GM12878 (cell line): ENCODE results near the gene EFCAB7. TPM values are rescaled to one million over a fixed set of nuclear protein-coding genes. Genes with fewer than 3 reads are reported as not detected.

Experiments used
- ATAC-seq: fragments of 200-7000 bp; cut with Tn5 transposase; 3 replicates; pipeline ENCODE4 v1.9.1; 2020; ENCODE audit warnings: mild to moderate bottlenecking, moderate library complexity
- BruUV-seq: library from RNA; stranded (reverse); fragments of 400-500 nt; replicated peaks from 2 replicates; lab custom pipeline; 2021; lab: Mats Ljungman, UMichigan
- CTCF ChIA-PET: fragments of 300-600 bp; sonication (Branson Sonifier 250); formaldehyde crosslinking; extraction: SDS; loops from one replicate; lab custom pipeline; 2021; ENCODE audit warnings: inconsistent platforms; lab: Yijun Ruan, JAX
- POLR2A ChIA-PET: fragments of 350-600 bp; formaldehyde crosslinking; extraction: SDS; loops from one replicate; lab custom pipeline; 2021; ENCODE audit warnings: inconsistent platforms; lab: Charles Lee
- RAD21 ChIA-PET: fragments of 300-600 bp; sonication (Branson Sonifier 250); formaldehyde crosslinking; loops from one replicate; lab custom pipeline; 2023; ENCODE audit warnings: antibody characterized with exemption; ENCODE audit not compliant: unreplicated experiment; lab: Charles Lee
- SMC1A ChIA-PET: fragments of 300-600 bp; sonication (Branson Sonifier 250); formaldehyde crosslinking; loops from one replicate; lab custom pipeline; 2023; ENCODE audit not compliant: unreplicated experiment, uncharacterized antibody; lab: Charles Lee
- DNase-seq: peaks from one replicate; pipeline ENCODE4 v3.0.0-alpha.2; 2011; ENCODE audit warnings: low read depth, low spot score
- FAIRE-seq: peaks from 3 replicates; lab custom pipeline; 2011; peaks lifted over from hg19 to GRCh38; lab: Jason Lieb, UNC
- H2AFZ ChIP-seq: 2 replicates; pipeline ENCODE4 v1.6.0; 2011; ENCODE audit warnings: low read depth, low read length, control low read depth; ENCODE audit not compliant: control insufficient read depth
- H3K27ac ChIP-seq: 2 replicates; pipeline ENCODE4 v1.5.1; 2011; ENCODE audit warnings: control low read depth; ENCODE audit not compliant: control insufficient read depth, insufficient read depth
- H3K27me3 ChIP-seq, 2 experiments: replicated peaks in 1 of 2; 2 replicates each; pipeline versions ENCODE4 v1.6.0 to v1.6.1; 2011; ENCODE audit warnings: low read length in 1 of 2; ENCODE audit not compliant: control insufficient read depth in 2 of 2, insufficient read depth in 2 of 2
- H3K36me3 ChIP-seq, 2 experiments: 2 replicates each; pipeline ENCODE4 v1.5.1; 2011; ENCODE audit warnings: low read length in 1 of 2; ENCODE audit not compliant: control insufficient read depth in 2 of 2, insufficient read depth in 2 of 2
- H3K4me1 ChIP-seq: 2 replicates; pipeline ENCODE4 v1.6.1; 2011; ENCODE audit warnings: mild to moderate bottlenecking, low read length, moderate library complexity, mixed read lengths; ENCODE audit not compliant: control insufficient read depth, insufficient read depth
- H3K4me2 ChIP-seq: 2 replicates; pipeline ENCODE4 v1.6.0; 2011; ENCODE audit warnings: control low read depth; ENCODE audit not compliant: control insufficient read depth, insufficient read depth
- H3K4me3 ChIP-seq: fragments of 200-600 bp; sonication (generic); 2 replicates; pipeline ENCODE4 v1.5.1; 2016
- H3K79me2 ChIP-seq: 2 replicates; pipeline ENCODE4 v1.6.0; 2011; ENCODE audit warnings: low read length; ENCODE audit not compliant: control insufficient read depth, insufficient read depth
- H3K9ac ChIP-seq: 2 replicates; pipeline ENCODE4 v1.8.0; 2011; ENCODE audit warnings: low read length, control low read depth, mixed read lengths; ENCODE audit not compliant: control insufficient read depth, insufficient read depth
- H3K9me3 ChIP-seq: replicated peaks from 3 replicates; pipeline ENCODE4 v1.5.1; 2011; ENCODE audit warnings: mild to moderate bottlenecking, low read length; ENCODE audit not compliant: control insufficient read depth, insufficient read depth
- H4K20me1 ChIP-seq: 2 replicates; pipeline ENCODE4 v1.6.0; 2011; ENCODE audit not compliant: control insufficient read depth, insufficient read depth
- CREB1 ChIP-seq: IDR thresholded peaks from 2 replicates; pipeline ENCODE4 v1.6.1; 2012; ENCODE audit warnings: low read depth, mild to moderate bottlenecking, inconsistent platforms
- E2F4 ChIP-seq: IDR thresholded peaks from 2 replicates; pipeline ENCODE4 v1.6.1; 2012; ENCODE audit warnings: low read depth, low read length, improper control_type of control experiment
- HDAC2 ChIP-seq: fragments of 200-600 bp; sonication (generic); IDR thresholded peaks from 2 replicates; pipeline ENCODE4 v1.6.1; 2017
- MEF2A ChIP-seq: IDR thresholded peaks from 2 replicates; pipeline ENCODE4 v1.6.1; 2011; ENCODE audit warnings: low read depth, mild to moderate bottlenecking, low read length, moderate library complexity; ENCODE audit not compliant: insufficient read depth
- RAD21 ChIP-seq: IDR thresholded peaks from 2 replicates; pipeline ENCODE4 v1.6.1; 2011; ENCODE audit warnings: mild to moderate bottlenecking, low read depth, low read length, moderate library complexity; ENCODE audit not compliant: insufficient read depth
- TBL1XR1 ChIP-seq: IDR thresholded peaks from 2 replicates; pipeline ENCODE4 v1.6.1; 2012; ENCODE audit warnings: low read depth, low read length, improper control_type of control experiment
- YBX1 ChIP-seq: fragments of 450-650 bp; IDR thresholded peaks from 2 replicates; pipeline ENCODE4 v1.6.1; 2016; ENCODE audit warnings: antibody characterized with exemption
- YY1 ChIP-seq: IDR thresholded peaks from 2 replicates; pipeline ENCODE4 v1.6.1; 2011; ENCODE audit warnings: low read depth, mild to moderate bottlenecking, low read length
- ZNF24 ChIP-seq: fragments of 450-650 bp; IDR thresholded peaks from 2 replicates; pipeline ENCODE4 v1.6.1; 2017; ENCODE audit warnings: antibody characterized with exemption, mild to moderate bottlenecking
- WGBS: methylation state at CpG from one replicate; pipeline ENCODE4 v1.1.6; 2016; ENCODE audit warnings: low lambda C conversion rate; ENCODE audit not compliant: insufficient replicate concordance, insufficient coverage; ENCODE audit errors: missing lambda C conversion rate; 5-methylcytosine and 5-hydroxymethylcytosine counted together
- in situ Hi-C: fragments of 300-500 bp; cut with MboI; formaldehyde crosslinking; loops from 9 replicates; pipeline ENCODE4 v1.14.3; 2018; ENCODE audit warnings: mixed read lengths
- intact Hi-C: fragments of 100-400 bp; cut with micrococcal nuclease; formaldehyde crosslinking; loops from one replicate; pipeline ENCODE4 v1.14.2; 2022; ENCODE audit not compliant: unreplicated experiment
- polyA plus RNA-seq, 11 experiments: library from polyadenylated mRNA; depleted of rRNA in 4 of 11; unstranded in 6 of 11; stranded (reverse) in 5 of 11; fragments of >200 nt; fragmentation: Nextera tagmentation in 4 of 11; fragmentation: Illumina TruSeq in 1 of 11; extraction: Ambion mirVana in 4 of 11; extraction: Trizol in 1 of 11; gene quantifications; 1 replicate in 1 of 11; 2 replicates in 10 of 11; pipeline versions ENCODE4 v1.2.1 to v1.2.3, GENCODE V29; 2011 to 2016; ENCODE audit warnings: inconsistent platforms in 2 of 11, missing spikeins in 2 of 11, low read depth in 1 of 11
- total RNA-seq, 4 experiments: library from RNA; depleted of rRNA in 3 of 4; stranded (reverse); fragments of >200 nt in 3 of 4; fragmentation: Illumina TruSeq in 1 of 4; extraction: Trizol in 1 of 4; gene quantifications; 2 replicates each; pipeline versions ENCODE4 v1.2.1 to v1.2.3, GENCODE V29; 2013 to 2021

EFCAB7 gene
- total and polyA plus RNA-seq, 10 of the 15 experiments (the other 5 are each of a cell fraction or from before 2014, with no cell fraction given), result 4.4 to 9.8 (median 5.7) TPM

GRCh38 chr1:63601061-63601460, 77.7 kb downstream of the EFCAB7 start:
- Histone ChIP-seq H3K27me3 (no peaks in the 10 kb centered on the region), H3K4me2 (no peak overlapping the region), H3K4me1 (no peaks in the 10 kb centered on the region), H3K9me3 (no peaks in the 10 kb centered on the region), H3K27ac (no peak overlapping the region), H2AFZ (no peak overlapping the region), H4K20me1 (no peaks in the 10 kb centered on the region; the same call in 1 of the 2 replicates), H3K79me2 (peaks cover 7% of the 10 kb centered on the region; the same call in 1 of the 2 replicates), H3K36me3 (peaks cover 0 to 5% of the 10 kb centered on the region in 2 experiments; a peak in 1 of 4 replicates), H3K9ac (no peak overlapping the region), H3K4me3 (no peak overlapping the region)
- ATAC-seq, result no peak
- no TSS peak for BruUV-seq
- DNase-seq, result no peak
- POLR2A ChIA-PET, result no interaction called here
- RAD21 ChIA-PET, result no interaction called here
- CTCF ChIA-PET, result no interaction called here
- no peak for FAIRE-seq
- intact Hi-C loops, result no loop called here
- no peak for TF ChIP-seq RAD21
- no peak for TF ChIP-seq E2F4
- TF ChIP-seq MEF2A, result no peak
- TF ChIP-seq HDAC2, result no peak
- TF ChIP-seq TBL1XR1, result no peak
- no peak for TF ChIP-seq ZNF24
- TF ChIP-seq YBX1, result no peak
- no peak for TF ChIP-seq CREB1
- TF ChIP-seq YY1, result no peak
- SMC1A ChIA-PET, result interaction anchor here (0.6 to 1.3 kb wide), 3 partner anchors 9 to 20 kb away, joined by 3 to 5 read pairs (median 3); no protein-coding TSS in a partner anchor
- in situ Hi-C loops, result no loop called here
- WGBS, result 26% methylated on average over 3 of the region's 3 CpGs
